ENCODE data around the gene PHLDB3.

DNA sequence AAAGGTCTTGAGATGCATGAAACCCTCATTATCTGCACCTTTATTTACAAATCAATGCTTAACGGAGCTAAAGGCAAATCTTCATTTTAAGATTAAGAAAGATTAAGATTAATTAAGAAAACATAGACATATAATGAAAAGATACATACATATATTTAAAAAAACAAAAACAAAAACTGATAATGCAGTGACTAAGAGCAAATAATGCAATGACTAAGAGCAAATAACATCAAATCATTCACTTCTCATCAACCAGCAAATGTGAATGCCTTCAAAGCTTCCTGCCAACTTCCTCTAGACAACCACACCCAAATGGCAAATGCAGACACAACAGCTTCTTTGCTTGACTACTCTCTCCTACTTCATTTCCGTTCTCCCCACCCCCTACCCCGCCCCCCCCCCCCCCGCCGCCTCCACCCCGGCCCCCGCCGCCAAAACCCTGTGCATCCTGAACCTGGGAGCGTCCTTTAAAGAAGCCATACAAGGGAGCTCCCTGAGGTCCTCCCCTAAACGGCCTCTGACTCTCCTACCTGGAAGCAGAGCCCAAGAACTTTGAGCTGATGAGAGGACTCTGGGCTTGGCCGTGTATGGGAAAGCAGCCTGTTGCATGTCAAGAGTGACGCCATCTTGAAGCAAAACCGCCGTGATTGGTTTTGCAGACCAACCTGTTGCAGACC is 65.4 kb downstream of the PHLDB3 start:
- TF ChIP-seq, protein P1, sequence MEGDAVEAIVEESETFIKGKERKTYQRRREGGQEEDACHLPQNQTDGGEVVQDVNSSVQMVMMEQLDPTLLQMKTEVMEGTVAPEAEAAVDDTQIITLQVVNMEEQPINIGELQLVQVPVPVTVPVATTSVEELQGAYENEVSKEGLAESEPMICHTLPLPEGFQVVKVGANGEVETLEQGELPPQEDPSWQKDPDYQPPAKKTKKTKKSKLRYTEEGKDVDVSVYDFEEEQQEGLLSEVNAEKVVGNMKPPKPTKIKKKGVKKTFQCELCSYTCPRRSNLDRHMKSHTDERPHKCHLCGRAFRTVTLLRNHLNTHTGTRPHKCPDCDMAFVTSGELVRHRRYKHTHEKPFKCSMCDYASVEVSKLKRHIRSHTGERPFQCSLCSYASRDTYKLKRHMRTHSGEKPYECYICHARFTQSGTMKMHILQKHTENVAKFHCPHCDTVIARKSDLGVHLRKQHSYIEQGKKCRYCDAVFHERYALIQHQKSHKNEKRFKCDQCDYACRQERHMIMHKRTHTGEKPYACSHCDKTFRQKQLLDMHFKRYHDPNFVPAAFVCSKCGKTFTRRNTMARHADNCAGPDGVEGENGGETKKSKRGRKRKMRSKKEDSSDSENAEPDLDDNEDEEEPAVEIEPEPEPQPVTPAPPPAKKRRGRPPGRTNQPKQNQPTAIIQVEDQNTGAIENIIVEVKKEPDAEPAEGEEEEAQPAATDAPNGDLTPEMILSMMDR (conservative IDR thresholded peaks at IDR 0.05; ENCODE audit: low read depth, low read length), result no peak
- TF ChIP-seq EZH2 (IDR thresholded peaks at IDR 0.05; ENCODE audit: low read length, unreplicated experiment), result no peak

Measured in PC-3 (cell line).